Measurements from ENCODE around the gene ZNF292. TPM values are rescaled to one million over a fixed set of nuclear protein-coding genes. Genes with fewer than 3 reads are reported as not detected.

Gene ZNF292
- total and polyA plus RNA-seq, 2 donors (not counting 1 experiment from before 2014, with no cell fraction given) = 14.3 to 23.6 TPM

DNA sequence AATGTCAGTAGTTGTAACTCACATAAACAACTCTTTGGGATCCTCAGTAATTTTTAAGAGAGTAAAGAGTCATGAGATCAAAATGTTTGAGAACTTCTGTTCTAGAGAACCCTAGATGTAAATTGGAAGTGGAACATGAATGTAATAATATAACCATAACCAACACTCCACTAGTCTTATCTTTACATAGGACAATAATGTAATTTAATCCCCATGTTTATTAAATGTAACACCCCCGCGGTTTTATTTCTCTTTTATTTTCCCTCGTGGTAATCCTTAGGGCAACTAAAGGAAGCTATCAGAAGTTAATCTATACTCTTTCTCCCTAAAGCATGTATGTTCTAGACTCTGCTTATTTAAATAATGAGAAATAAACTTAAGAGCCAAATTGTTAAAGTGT, 54.4 kb downstream of the ZNF292 start:
- H3K4me1 ChIP-seq (ENCODE audit: control insufficient read depth, extremely low read depth, insufficient read depth, low read length) = no peaks in the 10 kb centered on the region
- DNase-seq (ENCODE audit: low read depth in 2 of 2) = no peak

DNA sequence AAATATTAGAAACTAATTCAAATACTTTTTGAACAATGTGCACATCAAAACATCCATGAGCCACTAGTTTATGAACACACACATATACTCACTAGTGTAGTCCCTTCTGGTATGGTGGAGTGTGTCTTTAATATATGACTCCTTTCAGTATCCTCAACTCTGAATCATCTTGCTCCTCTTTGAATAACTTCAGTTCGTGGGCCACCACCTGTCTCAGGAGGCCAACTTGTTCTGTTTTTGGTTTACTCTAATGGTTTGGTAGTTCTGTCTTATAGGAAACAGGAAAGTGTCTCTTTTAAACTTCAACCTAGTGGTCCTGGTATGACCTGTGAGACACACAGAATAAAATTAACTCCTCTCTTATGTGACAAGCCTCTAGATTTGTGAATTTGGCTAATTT, 55.6 kb downstream of the ZNF292 start:
- TF ChIP-seq, protein P1, sequence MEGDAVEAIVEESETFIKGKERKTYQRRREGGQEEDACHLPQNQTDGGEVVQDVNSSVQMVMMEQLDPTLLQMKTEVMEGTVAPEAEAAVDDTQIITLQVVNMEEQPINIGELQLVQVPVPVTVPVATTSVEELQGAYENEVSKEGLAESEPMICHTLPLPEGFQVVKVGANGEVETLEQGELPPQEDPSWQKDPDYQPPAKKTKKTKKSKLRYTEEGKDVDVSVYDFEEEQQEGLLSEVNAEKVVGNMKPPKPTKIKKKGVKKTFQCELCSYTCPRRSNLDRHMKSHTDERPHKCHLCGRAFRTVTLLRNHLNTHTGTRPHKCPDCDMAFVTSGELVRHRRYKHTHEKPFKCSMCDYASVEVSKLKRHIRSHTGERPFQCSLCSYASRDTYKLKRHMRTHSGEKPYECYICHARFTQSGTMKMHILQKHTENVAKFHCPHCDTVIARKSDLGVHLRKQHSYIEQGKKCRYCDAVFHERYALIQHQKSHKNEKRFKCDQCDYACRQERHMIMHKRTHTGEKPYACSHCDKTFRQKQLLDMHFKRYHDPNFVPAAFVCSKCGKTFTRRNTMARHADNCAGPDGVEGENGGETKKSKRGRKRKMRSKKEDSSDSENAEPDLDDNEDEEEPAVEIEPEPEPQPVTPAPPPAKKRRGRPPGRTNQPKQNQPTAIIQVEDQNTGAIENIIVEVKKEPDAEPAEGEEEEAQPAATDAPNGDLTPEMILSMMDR (conservative IDR thresholded peaks at IDR 0.05 in 1 of 2, IDR thresholded peaks at IDR 0.05 in 1 of 2; ENCODE audit: low read depth in 1 of 2, low read length in 2 of 2) = no peak
- TF ChIP-seq EZH2 (IDR thresholded peaks at IDR 0.05; ENCODE audit: low read length, missing control alignments) = no peak
- H3K79me2 ChIP-seq (ENCODE audit: control insufficient read depth, insufficient read depth, low read length) = peaks cover 51% of the 10 kb centered on the region

More for the DNA sequence above, 54.4 kb downstream of the ZNF292 start:
- Histone ChIP-seq H3K4me2 (ENCODE audit: extremely low read depth, insufficient read depth, low read length) (no peak overlapping the region), H2AFZ (ENCODE audit: low read length) (no peak overlapping the region), H3K9me3 (ENCODE audit: control insufficient read depth, insufficient read depth, low read depth, low read length) (no peaks in the 10 kb centered on the region), H3K27ac (ENCODE audit: insufficient read depth, low read length) (no peak overlapping the region), H3K79me2 (ENCODE audit: control insufficient read depth, insufficient read depth, low read length) (peaks cover 58% of the 10 kb centered on the region), H3K4me3 (replicated peaks in 1 of 4; ENCODE audit: control extremely low read depth in 1 of 4, insufficient read depth in 1 of 4, low read depth in 3 of 4, low read length in 4 of 4) (no peak overlapping the region), H4K20me1 (ENCODE audit: control insufficient read depth, extremely low read depth, insufficient read depth, low read length) (no peaks in the 10 kb centered on the region), H3K36me3 (ENCODE audit: control insufficient read depth, insufficient read depth, low read length) (no peaks in the 10 kb centered on the region), H3K9ac (ENCODE audit: insufficient read depth, low read length) (no peak overlapping the region), H3K27me3 (ENCODE audit: control insufficient read depth, insufficient read depth, low read length) (no peaks in the 10 kb centered on the region)
- TF ChIP-seq EZH2 (IDR thresholded peaks at IDR 0.05; ENCODE audit: low read length, missing control alignments) = no peak
- TF ChIP-seq, protein P1 (conservative IDR thresholded peaks at IDR 0.05 in 1 of 2, IDR thresholded peaks at IDR 0.05 in 1 of 2; ENCODE audit: low read depth in 1 of 2, low read length in 2 of 2) = no peak

DNA sequence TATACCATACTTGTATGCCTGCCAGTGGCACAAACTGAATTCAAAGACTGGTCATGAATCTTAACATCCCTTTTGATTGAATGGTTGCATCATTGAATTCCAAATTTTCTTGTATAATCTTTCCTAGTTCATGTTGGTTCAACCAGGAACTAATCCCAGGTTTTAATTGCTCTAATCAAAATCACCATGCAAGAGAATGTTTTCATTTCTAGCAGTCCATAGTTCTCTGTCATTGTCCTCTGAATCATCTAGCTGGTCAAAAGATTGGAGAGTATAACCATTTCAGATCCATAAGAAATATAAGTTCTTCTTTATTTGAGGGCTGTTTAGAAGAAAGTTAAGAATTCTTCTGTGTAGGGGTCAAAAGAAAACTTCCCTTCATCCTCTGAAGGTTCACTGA, 57.2 kb downstream of the ZNF292 start:
- DNase-seq (ENCODE audit: low read depth in 2 of 2) = no peak
- Histone ChIP-seq H3K4me2 (ENCODE audit: extremely low read depth, insufficient read depth, low read length) (no peak overlapping the region), H3K36me3 (ENCODE audit: control insufficient read depth, insufficient read depth, low read length) (no peaks in the 10 kb centered on the region), H3K4me3 (replicated peaks in 1 of 4; ENCODE audit: control extremely low read depth in 1 of 4, insufficient read depth in 1 of 4, low read depth in 3 of 4, low read length in 4 of 4) (no peak overlapping the region), H3K27me3 (ENCODE audit: control insufficient read depth, insufficient read depth, low read length) (no peaks in the 10 kb centered on the region), H3K27ac (ENCODE audit: insufficient read depth, low read length) (no peak overlapping the region), H2AFZ (ENCODE audit: low read length) (no peak overlapping the region), H3K4me1 (ENCODE audit: control insufficient read depth, extremely low read depth, insufficient read depth, low read length) (no peaks in the 10 kb centered on the region), H3K9me3 (ENCODE audit: control insufficient read depth, insufficient read depth, low read depth, low read length) (no peaks in the 10 kb centered on the region), H3K79me2 (ENCODE audit: control insufficient read depth, insufficient read depth, low read length) (peaks cover 40% of the 10 kb centered on the region), H3K9ac (ENCODE audit: insufficient read depth, low read length) (no peak overlapping the region), H4K20me1 (ENCODE audit: control insufficient read depth, extremely low read depth, insufficient read depth, low read length) (peaks cover 1% of the 10 kb centered on the region)
- no peak for TF ChIP-seq EZH2 (IDR thresholded peaks at IDR 0.05; ENCODE audit: low read length, missing control alignments)
- TF ChIP-seq, protein P1 (conservative IDR thresholded peaks at IDR 0.05 in 1 of 2, IDR thresholded peaks at IDR 0.05 in 1 of 2; ENCODE audit: low read depth in 1 of 2, low read length in 2 of 2) = no peak

More for the DNA sequence above, 55.6 kb downstream of the ZNF292 start:
- no peak overlapping the region for H3K4me3 ChIP-seq (replicated peaks in 1 of 4; ENCODE audit: control extremely low read depth in 1 of 4, insufficient read depth in 1 of 4, low read depth in 3 of 4, low read length in 4 of 4)
- no peaks in the 10 kb centered on the region for H3K36me3 ChIP-seq (ENCODE audit: control insufficient read depth, insufficient read depth, low read length)
- no peak for DNase-seq (ENCODE audit: low read depth in 2 of 2)
- H3K27me3 ChIP-seq (ENCODE audit: control insufficient read depth, insufficient read depth, low read length) = no peaks in the 10 kb centered on the region
- no peak overlapping the region for H3K27ac ChIP-seq (ENCODE audit: insufficient read depth, low read length)
- H3K4me2 ChIP-seq (ENCODE audit: extremely low read depth, insufficient read depth, low read length) = no peak overlapping the region
- H4K20me1 ChIP-seq (ENCODE audit: control insufficient read depth, extremely low read depth, insufficient read depth, low read length) = no peaks in the 10 kb centered on the region
- H3K9ac ChIP-seq (ENCODE audit: insufficient read depth, low read length) = no peak overlapping the region
- no peaks in the 10 kb centered on the region for H3K9me3 ChIP-seq (ENCODE audit: control insufficient read depth, insufficient read depth, low read depth, low read length)
- H2AFZ ChIP-seq (ENCODE audit: low read length) = no peak overlapping the region
- H3K4me1 ChIP-seq (ENCODE audit: control insufficient read depth, extremely low read depth, insufficient read depth, low read length) = no peaks in the 10 kb centered on the region
